ENCODE data around the gene CCR6. TPM values are rescaled to one million over a fixed set of nuclear protein-coding genes. Genes with fewer than 3 reads are reported as not detected.
A peak's percentile ranks its signal among the peaks of the same experiment; 100 is the strongest.

The CCR6 gene
- total and polyA plus RNA-seq, 8 donors = 0.10 to 0.71 TPM; not detected in 6

- Histone ChIP-seq H3K27me3 (peaks cover 0 to 6% of the 10 kb centered on the region in 2 donors), H3K9me3 (no peaks in the 10 kb centered on the region), H3K27ac (peak overlapping the region in 1 of 2 donors; percentile 50), H3K4me3 (no peak overlapping the region), H3K4me1 (peaks cover 0 to 17% of the 10 kb centered on the region in 2 donors), H3K36me3 (no peaks in the 10 kb centered on the region)
- intact Hi-C loops (cut with DNase I) = no loop called here
- no peak for DNase-seq
- no peak for TF ChIP-seq CTCF (IDR thresholded peaks at IDR 0.05)
- peak; percentile 50 for ATAC-seq
Observed at GRCh38 chr6:167153521-167153959, 30.6 kb downstream of the CCR6 start.

GRCh38 chr6:167154291-167154690, 31.4 kb downstream of the CCR6 start:
- Histone ChIP-seq H3K9me3 (no peaks in the 10 kb centered on the region), H3K27ac (no peak overlapping the region), H3K4me3 (no peak overlapping the region), H3K36me3 (no peaks in the 10 kb centered on the region), H3K27me3 (peaks cover 0 to 6% of the 10 kb centered on the region in 2 donors), H3K4me1 (peaks cover 0 to 17% of the 10 kb centered on the region in 2 donors)
- DNase-seq (peak in 1 of 4 donors; percentile 76), ATAC-seq (no peak)
- no peak for TF ChIP-seq CTCF (IDR thresholded peaks at IDR 0.05)
- intact Hi-C loops (cut with DNase I) = no loop called here

- H3K27me3 ChIP-seq = peaks cover 0 to 6% of the 10 kb centered on the region in 2 donors
- ATAC-seq (no peak), DNase-seq (no peak)
- no peak for TF ChIP-seq CTCF (IDR thresholded peaks at IDR 0.05)
- no peaks in the 10 kb centered on the region for H3K9me3 ChIP-seq
- H3K4me3 ChIP-seq = no peak overlapping the region
- H3K27ac ChIP-seq = no peak overlapping the region
- H3K36me3 ChIP-seq = no peaks in the 10 kb centered on the region
- peaks cover 0 to 17% of the 10 kb centered on the region in 2 donors for H3K4me1 ChIP-seq
- intact Hi-C loops (cut with DNase I) = no loop called here
Observed at GRCh38 chr6:167154895-167155294, 32.0 kb downstream of the CCR6 start.

- peak in 1 of 4 donors; percentile 73 for DNase-seq
- no peaks in the 10 kb centered on the region for H3K36me3 ChIP-seq
- ATAC-seq = no peak
- H3K4me3 ChIP-seq = no peak overlapping the region
- intact Hi-C loops (cut with DNase I) = no loop called here
- H3K27ac ChIP-seq = no peak overlapping the region
- H3K9me3 ChIP-seq = no peaks in the 10 kb centered on the region
- H3K4me1 ChIP-seq = peaks cover 0 to 14% of the 10 kb centered on the region in 2 donors
- no peak for TF ChIP-seq CTCF (IDR thresholded peaks at IDR 0.05)
- H3K27me3 ChIP-seq = peaks cover 0 to 6% of the 10 kb centered on the region in 2 donors
Observed at GRCh38 chr6:167157414-167157813, 34.5 kb downstream of the CCR6 start.

GRCh38 chr6:167157863-167158262, 35.0 kb downstream of the CCR6 start, which contains the start of gene GPR31:
Gene GPR31, minus strand, starts transcription at chr6:167157980. Its CDS starts 149 bp downstream, at chr6:167157831.
- TF ChIP-seq CTCF (IDR thresholded peaks at IDR 0.05) = no peak
- no peaks in the 10 kb centered on the region for H3K36me3 ChIP-seq
- no peak within 1 kb of the TSS for H3K4me3 ChIP-seq
- no peak for DNase-seq
- intact Hi-C loops (cut with DNase I) = no loop called here
- H3K9me3 ChIP-seq = no peaks in the 10 kb centered on the region
- peaks cover 0 to 14% of the 10 kb centered on the region in 2 donors for H3K4me1 ChIP-seq
- H3K27me3 ChIP-seq = peaks cover 0 to 6% of the 10 kb centered on the region in 2 donors
- H3K27ac ChIP-seq = no peak within 1 kb of the TSS
- no peak for ATAC-seq

All from left lung (tissue), 10 donors.